ENCODE measurements around the gene TRIP4.
"Not testable (repeated sequence)": the region's sequence is repeated elsewhere in the genome, so short reads cannot be mapped to it uniquely, and the experiment has no call there.

TRIP4 gene

DNA sequence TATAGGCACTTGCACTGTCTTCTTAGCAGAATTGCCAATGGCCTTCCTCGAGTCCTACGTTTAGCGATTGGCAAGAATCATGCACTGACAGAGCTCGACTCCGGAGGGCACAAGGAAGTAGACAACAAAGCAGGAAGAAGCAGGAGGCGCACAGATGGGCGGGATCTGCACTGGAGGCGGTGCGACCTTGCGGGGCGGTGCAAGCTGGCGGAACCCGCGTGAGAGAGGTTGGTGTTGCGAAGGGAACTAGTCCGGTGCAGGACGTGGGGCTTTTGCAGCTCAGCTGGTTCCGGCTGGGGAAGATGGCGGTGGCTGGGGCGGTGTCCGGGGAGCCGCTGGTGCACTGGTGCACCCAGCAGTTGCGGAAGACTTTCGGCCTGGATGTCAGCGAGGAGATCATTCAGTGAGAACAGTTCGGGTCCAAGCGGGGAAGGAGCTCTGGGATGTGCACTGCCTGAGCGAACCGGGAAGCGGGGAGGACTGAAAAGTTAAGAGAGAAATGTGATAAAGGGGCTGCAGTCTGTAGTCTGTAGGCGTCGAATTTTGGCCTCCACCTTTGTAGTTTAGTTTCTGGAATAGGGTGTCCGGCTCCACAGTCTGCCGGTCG, at the start of gene TRIP4:
TSS of gene TRIP4 (plus strand) at position 275 of the 607 bp plus-strand sequence. CDS start at position 303, 28 bp downstream.
- DNase-seq = peak; percentile 68

DNA sequence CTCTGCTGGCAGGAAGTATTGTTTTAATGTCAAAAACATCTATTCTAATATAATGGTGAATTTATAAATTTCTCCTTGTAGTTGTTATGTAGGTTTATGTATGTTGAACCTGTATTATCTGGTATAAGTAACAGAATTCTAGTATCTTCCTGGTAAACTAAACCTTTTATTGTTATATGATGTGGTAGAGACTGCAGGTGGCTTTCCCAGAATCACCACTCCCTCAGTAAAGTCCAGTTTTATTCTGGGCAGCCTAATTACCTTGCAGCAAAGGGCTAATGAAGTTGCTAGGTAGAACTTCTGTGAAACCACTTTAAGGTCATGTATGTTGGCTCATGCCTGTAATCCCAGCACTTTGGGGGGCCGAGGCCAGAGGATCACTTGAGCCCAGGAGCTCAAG, 47.3 kb upstream of the TRIP4 start:
- DNase-seq = no peak

- no peak for DNase-seq
Observed at GRCh38 chr15:64341961-64342360, 45.7 kb upstream of the TRIP4 start.

DNA sequence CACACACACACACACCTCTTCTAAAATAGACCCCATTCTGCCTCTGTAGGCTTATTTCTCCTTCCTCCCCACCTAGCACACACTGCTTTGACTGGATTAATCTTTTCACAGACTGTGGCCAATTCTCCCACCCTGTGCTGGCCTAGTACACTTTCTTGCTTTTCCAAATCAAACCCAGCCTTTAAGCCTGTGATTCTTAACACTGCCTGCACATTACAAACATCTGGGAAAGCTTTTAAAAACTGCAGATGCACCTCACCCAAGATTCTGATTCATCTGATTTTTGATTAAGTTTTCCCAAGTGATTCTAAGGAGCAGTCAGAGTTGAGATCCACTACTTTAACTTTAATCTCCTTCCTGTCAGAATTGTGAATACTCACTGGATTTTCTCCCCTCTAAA, 44.4 kb upstream of the TRIP4 start:
- no peak for DNase-seq

DNA sequence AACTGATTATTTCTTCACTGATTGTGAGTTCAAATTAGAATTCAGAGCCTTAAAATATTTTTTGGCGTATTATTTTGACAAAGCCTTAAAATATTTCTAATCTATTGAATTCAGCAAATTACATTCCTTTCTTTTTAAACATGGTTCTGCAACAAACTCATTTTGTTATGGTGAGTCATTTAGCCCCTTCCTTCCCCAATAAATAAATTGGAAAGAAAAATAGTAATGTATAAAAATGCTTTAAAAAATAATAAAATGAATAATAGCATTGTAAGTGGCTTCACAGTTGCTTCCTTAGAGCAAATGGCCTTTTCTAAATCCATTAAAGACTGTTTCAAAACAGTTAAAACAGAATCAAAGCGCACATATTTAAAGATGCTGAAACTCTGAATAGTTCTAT, 43.8 kb upstream of the TRIP4 start:
- DNase-seq = no peak

DNA sequence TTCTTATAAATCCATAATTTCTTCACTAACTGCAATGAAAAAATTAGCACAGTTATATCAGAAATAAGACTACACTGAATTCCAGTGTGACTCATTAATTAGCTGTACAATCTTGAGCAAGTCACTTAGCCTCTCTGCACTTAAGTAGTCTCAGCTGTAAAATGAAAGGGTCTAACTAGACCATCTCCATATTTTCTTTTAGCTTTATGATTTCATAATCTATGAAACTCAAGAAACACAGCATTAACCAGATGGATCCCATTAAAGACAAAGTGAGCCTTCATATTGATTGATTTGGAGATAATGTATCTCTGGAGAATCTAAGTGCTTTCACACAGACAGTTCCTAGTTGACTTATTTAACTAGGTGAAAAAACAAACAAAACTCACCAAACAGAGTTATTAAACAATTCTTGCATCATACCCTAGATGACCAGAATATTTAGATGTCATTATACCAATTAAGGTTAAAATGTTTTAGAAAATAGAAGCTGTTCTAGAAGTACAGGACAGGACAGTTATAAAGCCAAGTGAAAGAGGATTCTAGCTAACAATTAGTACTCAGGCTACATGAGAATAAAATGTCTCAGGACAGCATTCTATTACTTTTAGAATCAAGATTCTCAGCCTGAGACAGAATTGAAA, 42.9 kb upstream of the TRIP4 start:
- no peak for DNase-seq

- DNase-seq = not testable (repeated sequence)
Observed at GRCh38 chr15:64346242-64346641, 41.4 kb upstream of the TRIP4 start.

DNA sequence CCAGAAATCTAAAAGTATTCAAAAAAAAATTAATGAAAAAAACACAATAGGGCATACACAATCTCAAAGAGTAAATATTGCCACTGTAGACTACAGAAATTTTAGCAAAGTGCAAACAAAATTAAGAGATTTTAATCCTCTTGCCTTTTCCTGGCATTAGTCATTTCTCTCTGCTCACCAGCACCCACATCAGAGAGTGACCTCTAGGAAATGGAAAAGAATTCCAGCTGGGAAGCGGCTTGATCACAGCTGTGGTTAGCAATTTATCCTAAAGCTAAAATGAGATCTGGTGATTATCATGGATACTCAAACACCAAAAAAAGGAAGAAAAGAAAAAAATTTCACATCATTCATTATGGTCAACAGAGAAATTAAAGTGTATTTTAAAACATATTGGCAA, 39.2 kb upstream of the TRIP4 start:
- DNase-seq = no peak

- DNase-seq = no peak
Observed at GRCh38 chr15:64349375-64349774, 38.3 kb upstream of the TRIP4 start.

- no peak for DNase-seq
Observed at GRCh38 chr15:64351265-64351664, 36.4 kb upstream of the TRIP4 start.

GRCh38 chr15:64354688-64355344, 32.8 kb upstream of the TRIP4 start:
- no peak for DNase-seq

DNA sequence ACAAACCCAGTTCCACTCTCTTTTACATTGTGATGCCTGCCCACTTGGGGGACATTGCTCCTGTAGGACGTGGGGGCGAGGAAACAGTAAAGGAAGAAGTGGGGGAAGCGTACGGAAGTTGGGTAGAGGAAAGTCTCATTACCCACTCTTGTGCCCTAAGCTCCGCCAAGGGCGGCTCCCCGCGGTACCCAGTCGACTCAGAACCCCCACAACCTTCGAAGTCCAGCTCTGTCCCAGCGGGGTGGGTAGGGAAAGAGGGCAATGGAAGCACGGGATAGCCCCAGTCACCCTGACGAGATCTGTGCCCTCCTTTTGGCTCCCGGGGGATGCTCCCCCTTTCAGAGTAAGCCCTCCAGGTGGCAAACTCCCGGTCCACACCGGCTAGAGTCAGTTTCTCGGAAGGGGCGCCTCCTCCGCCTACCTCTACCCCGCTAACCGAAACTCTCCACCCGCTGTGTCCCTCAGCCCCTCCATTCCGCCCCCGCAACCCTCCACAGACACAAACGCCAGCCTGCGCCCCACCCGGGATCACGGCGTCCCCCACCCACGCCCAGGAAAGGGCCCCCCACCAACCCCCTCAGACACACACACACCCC, 32.2 kb upstream of the TRIP4 start:
- DNase-seq = no peak

- peak; percentile 79 for DNase-seq
Observed at GRCh38 chr15:64355944-64356709, 31.5 kb upstream of the TRIP4 start, which contains the start of gene CSNK1G1. Gene CSNK1G1, minus strand, starts transcription at chr15:64356173. Its CDS starts 55,674 bp downstream, at chr15:64300499.

DNA sequence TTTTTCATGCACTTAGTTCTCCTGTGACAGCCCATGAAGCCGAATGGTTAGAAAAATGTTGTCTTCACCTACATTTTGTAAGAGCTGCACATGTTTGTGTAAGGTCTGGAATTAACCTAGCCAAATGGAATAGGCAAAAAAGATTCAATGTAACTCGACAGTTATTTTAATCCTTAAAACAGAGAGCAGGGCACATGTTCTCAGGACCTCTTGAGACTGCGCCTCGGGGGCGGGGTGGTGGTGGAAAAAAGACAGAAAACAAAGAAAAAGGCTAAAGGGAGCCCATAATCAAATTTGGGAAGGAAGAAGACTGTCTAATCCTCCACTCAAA, 31.0 kb upstream of the TRIP4 start:
- DNase-seq = no peak

DNA sequence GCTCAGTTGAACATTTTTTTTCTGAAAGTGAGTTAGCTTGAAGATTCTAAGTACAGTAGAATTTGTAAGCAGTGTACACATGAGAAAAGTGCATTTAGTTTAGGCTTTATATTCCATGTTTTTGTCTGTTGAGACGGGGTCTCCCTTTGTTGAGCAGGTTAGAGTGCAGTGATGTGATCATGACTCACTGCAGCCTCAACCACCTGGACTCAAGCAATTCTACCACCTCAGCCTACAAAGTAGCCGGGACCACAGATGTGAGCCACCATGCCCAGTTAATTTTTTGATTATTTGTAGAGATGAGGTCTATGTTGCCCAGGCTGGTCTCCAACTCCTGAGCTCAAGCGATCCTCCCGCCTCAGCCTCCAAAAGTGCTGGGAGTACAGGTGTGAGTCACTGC, 26.4 kb upstream of the TRIP4 start:
- no peak for DNase-seq

GRCh38 chr15:64369078-64369607, 18.5 kb upstream of the TRIP4 start:
- no peak for DNase-seq

- not testable (repeated sequence) for DNase-seq
Observed at GRCh38 chr15:64371383-64371782, 16.3 kb upstream of the TRIP4 start.

GRCh38 chr15:64373360-64373759, 14.3 kb upstream of the TRIP4 start:
- no peak for DNase-seq

DNA sequence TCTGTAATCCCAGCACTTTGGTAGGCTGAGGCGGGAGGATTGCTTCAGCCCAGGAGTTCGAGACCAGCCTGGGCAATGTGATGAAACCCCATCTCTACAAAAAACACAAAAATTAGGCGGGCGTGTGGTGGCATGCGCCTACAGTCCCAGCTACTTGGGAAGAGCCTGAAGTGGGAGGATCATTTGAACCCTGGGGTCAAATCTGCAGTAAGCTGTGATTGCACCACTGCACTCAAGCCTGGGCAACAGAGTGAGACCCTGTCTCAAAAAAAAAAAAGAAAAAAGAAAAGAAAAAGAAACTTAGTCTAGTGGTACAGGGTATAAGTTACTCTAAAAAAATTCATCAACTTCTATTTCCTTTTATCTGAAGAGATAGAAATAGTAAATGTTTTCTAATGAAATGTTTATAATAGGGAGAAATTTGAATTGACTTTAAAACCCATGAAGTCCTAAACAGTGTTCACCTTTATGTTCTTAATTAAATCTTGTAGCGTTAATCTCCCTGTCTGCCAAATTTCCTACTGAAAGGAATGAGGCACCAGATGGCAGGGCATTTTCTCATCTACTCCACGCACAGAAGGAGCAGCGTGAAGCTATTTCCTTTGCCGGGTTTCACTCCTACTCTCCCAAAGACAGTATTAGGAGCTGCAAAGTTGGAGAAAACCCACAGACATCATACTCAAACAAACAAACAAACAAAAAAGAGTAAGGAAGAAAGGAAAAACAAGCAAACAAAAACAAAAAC, 8.2 kb upstream of the TRIP4 start:
- no peak for DNase-seq

DNA sequence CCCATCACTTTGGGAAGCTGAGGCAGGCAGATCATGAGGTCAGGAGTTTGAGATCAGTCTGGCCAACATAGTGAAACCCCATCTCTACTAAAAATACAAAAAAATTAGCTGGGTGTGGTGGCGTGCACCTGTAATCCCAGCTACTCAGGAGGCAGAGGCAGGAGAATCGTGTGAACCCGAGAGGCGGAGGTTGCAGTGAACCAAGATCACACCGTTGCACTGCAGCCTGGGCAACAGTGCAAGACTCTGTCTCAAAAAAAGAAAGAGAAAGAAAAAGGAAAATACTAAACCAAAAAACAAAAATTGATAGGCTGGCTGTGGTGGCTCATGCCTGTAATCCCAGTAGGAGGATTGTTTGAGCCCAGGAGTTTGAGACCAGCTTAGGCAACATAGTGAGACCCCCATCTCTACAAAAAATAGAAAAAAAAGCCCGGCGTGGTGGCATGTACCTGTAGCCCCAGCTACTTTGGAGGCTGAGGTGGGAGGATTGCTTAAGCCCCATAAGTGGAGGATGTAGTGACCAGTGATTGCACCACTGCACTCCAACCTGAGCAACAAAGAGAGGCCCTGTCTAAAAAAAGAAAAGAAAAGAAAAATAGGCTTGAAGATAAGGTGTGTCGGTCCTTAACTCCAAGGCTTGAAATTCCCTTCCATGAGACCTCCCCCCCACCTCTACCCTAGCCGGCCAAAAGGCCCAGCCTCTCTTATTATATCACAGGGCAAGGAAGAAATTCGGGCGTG, 7.3 kb upstream of the TRIP4 start:
- DNase-seq = not testable (repeated sequence)

DNA sequence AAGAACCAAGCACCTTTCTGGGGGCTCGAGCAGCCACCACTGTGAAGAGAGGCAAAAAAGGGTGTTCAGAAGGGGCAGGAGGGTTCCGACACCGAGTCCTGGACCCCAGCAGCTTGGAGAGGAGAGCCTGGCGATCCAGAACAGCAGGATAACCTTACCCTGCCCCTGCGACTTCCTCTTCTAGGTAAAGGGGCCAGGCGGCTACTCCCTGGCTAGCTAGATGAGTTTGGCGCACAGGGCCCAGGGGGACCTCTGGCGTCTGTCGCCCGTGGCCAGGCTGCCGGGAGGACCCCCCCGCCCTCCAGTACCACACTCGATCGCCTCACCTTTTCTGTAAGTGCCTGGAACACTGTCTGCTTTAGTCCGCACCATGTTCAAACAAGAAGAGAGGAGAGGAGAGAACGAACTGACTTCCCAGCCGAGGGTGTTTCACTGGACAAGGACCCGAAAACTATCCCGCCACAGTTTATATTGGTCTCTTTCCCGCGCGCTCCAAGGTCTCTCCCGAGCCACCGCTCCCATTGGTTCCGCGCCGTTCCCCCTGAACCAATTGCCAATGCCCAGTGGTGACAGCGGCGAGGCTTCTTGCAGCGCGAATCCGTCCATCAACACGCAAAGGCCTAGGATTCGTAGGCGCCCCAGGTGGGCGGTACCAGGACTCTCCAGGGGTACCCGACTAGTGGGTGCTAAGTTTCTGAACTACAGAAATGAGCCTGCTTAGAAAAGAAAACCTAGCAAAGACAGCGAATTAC, 6.5 kb upstream of the TRIP4 start, which contains the start of gene PCLAF:
TSS of gene PCLAF (minus strand) at position 442 of the 752 bp plus-strand sequence. CDS start at position 372, 70 bp downstream.
- DNase-seq = peak; percentile 11

Measured in NCI-H187 treated with DMSO at 0.1 percent for 48 hours (cell line).